Measurements from ENCODE around the gene PRPF40A. TPM values are rescaled to one million over a fixed set of nuclear protein-coding genes. Genes with fewer than 3 reads are reported as not detected.
"Not testable (repeated sequence)": the region's sequence is repeated elsewhere in the genome, so short reads cannot be mapped to it uniquely, and the experiment has no call there.

Gene PRPF40A
- polyA plus RNA-seq (2013, experiment 1 of 2): 171 TPM
- 184 TPM for polyA plus RNA-seq (2013, experiment 2 of 2)

GRCh38 chr2:152717228-152718075, at the start of gene PRPF40A:
Gene PRPF40A (minus strand): TSS chr2:152717461. CDS start chr2:152717439, 22 bp downstream.
- H3K36me3 ChIP-seq (ENCODE audit: insufficient read depth, low read length): peaks cover 50% of the 10 kb centered on the region
- WGBS: under 1% methylated on average over 64 of the region's 71 CpGs
- peaks cover 25% of the 10 kb centered on the region for H3K4me1 ChIP-seq (ENCODE audit: insufficient read depth, low read length)
- no peaks in the 10 kb centered on the region for H3K9me3 ChIP-seq (ENCODE audit: insufficient read depth, low read depth, low read length)
- H3K27ac ChIP-seq (ENCODE audit: low read depth, low read length): peak within 1 kb of the TSS; percentile 99
- H3K4me3 ChIP-seq (ENCODE audit: low read length): peak within 1 kb of the TSS; percentile 92
- H3K9ac ChIP-seq (ENCODE audit: low read depth, low read length): peak within 1 kb of the TSS; percentile 100
- H3K27me3 ChIP-seq (ENCODE audit: insufficient read depth, low read length): no peaks in the 10 kb centered on the region

- H3K27ac ChIP-seq (ENCODE audit: low read depth, low read length): no peak overlapping the region
- H3K27me3 ChIP-seq (ENCODE audit: insufficient read depth, low read length): no peaks in the 10 kb centered on the region
- H3K4me1 ChIP-seq (ENCODE audit: insufficient read depth, low read length): no peaks in the 10 kb centered on the region
- no CpG with 5 or more reads among the region's 1 CpG for WGBS
- H3K4me3 ChIP-seq (ENCODE audit: low read length): no peak overlapping the region
- no peak overlapping the region for H3K9ac ChIP-seq (ENCODE audit: low read depth, low read length)
- H3K36me3 ChIP-seq (ENCODE audit: insufficient read depth, low read length): no peaks in the 10 kb centered on the region; the same call in 1 of the 2 replicates
- H3K9me3 ChIP-seq (ENCODE audit: insufficient read depth, low read depth, low read length): no peaks in the 10 kb centered on the region
Observed at GRCh38 chr2:152766928-152767327, 49.7 kb upstream of the PRPF40A start.

- no peak overlapping the region for H3K27ac ChIP-seq (ENCODE audit: low read depth, low read length)
- H3K4me3 ChIP-seq (ENCODE audit: low read length): no peak overlapping the region
- peaks cover 24% of the 10 kb centered on the region for H3K36me3 ChIP-seq (ENCODE audit: insufficient read depth, low read length)
- no CpG with 5 or more reads among the region's 1 CpG for WGBS
- H3K9ac ChIP-seq (ENCODE audit: low read depth, low read length): no peak overlapping the region
- H3K27me3 ChIP-seq (ENCODE audit: insufficient read depth, low read length): no peaks in the 10 kb centered on the region
- no peaks in the 10 kb centered on the region; the same call in 1 of the 2 replicates for H3K4me1 ChIP-seq (ENCODE audit: insufficient read depth, low read length)
- no peaks in the 10 kb centered on the region for H3K9me3 ChIP-seq (ENCODE audit: insufficient read depth, low read depth, low read length)
Observed at GRCh38 chr2:152763651-152764050, 46.4 kb upstream of the PRPF40A start.

- H3K27me3 ChIP-seq (ENCODE audit: insufficient read depth, low read length); H3K4me3 ChIP-seq (ENCODE audit: low read length); H3K4me1 ChIP-seq (ENCODE audit: insufficient read depth, low read length); H3K9me3 ChIP-seq (ENCODE audit: insufficient read depth, low read depth, low read length); H3K9ac ChIP-seq (ENCODE audit: low read depth, low read length); H3K27ac ChIP-seq (ENCODE audit: low read depth, low read length): not testable (repeated sequence)
- WGBS: 95% methylated on average over 4 of the region's 4 CpGs
- peaks cover 28% of the 10 kb centered on the region for H3K36me3 ChIP-seq (ENCODE audit: insufficient read depth, low read length)
Observed at GRCh38 chr2:152763208-152763607, 45.9 kb upstream of the PRPF40A start.

GRCh38 chr2:152762202-152762601, 44.9 kb upstream of the PRPF40A start:
- H3K36me3 ChIP-seq (ENCODE audit: insufficient read depth, low read length): peaks cover 38% of the 10 kb centered on the region
- H3K27ac ChIP-seq (ENCODE audit: low read depth, low read length): 0 out of 2 replicates have a peak overlapping the region, but pooled peaks have one; percentile 20
- no peak overlapping the region for H3K9ac ChIP-seq (ENCODE audit: low read depth, low read length)

GRCh38 chr2:152761214-152761613, 44.0 kb upstream of the PRPF40A start:
- Histone ChIP-seq H3K27me3 (ENCODE audit: insufficient read depth, low read length) (no peaks in the 10 kb centered on the region), H3K9ac (ENCODE audit: low read depth, low read length) (no peak overlapping the region), H3K4me3 (ENCODE audit: low read length) (no peak overlapping the region), H3K4me1 (ENCODE audit: insufficient read depth, low read length) (no peaks in the 10 kb centered on the region; the same call in 1 of the 2 replicates), H3K36me3 (ENCODE audit: insufficient read depth, low read length) (peaks cover 48% of the 10 kb centered on the region), H3K9me3 (ENCODE audit: insufficient read depth, low read depth, low read length) (no peaks in the 10 kb centered on the region), H3K27ac (ENCODE audit: low read depth, low read length) (peak overlapping the region; percentile 13; the same call in 1 of the 2 replicates)
- 96% methylated on average over 4 of the region's 4 CpGs for WGBS

More at GRCh38 chr2:152762202-152762601, 44.9 kb upstream of the PRPF40A start:
- WGBS: 86% methylated on average over 5 of the region's 5 CpGs
- Histone ChIP-seq H3K27me3 (ENCODE audit: insufficient read depth, low read length) (no peaks in the 10 kb centered on the region), H3K4me3 (ENCODE audit: low read length) (no peak overlapping the region), H3K4me1 (ENCODE audit: insufficient read depth, low read length) (no peaks in the 10 kb centered on the region; the same call in 1 of the 2 replicates), H3K9me3 (ENCODE audit: insufficient read depth, low read depth, low read length) (no peaks in the 10 kb centered on the region)

GRCh38 chr2:152759290-152760072, 42.2 kb upstream of the PRPF40A start:
- no peaks in the 10 kb centered on the region for H3K9me3 ChIP-seq (ENCODE audit: insufficient read depth, low read depth, low read length)
- no peak overlapping the region for H3K27ac ChIP-seq (ENCODE audit: low read depth, low read length)
- H3K4me3 ChIP-seq (ENCODE audit: low read length): no peak overlapping the region
- no peaks in the 10 kb centered on the region for H3K27me3 ChIP-seq (ENCODE audit: insufficient read depth, low read length)
- no peak overlapping the region for H3K9ac ChIP-seq (ENCODE audit: low read depth, low read length)
- peaks cover 53% of the 10 kb centered on the region for H3K36me3 ChIP-seq (ENCODE audit: insufficient read depth, low read length)
- WGBS: 97% methylated on average over 5 of the region's 6 CpGs
- no peaks in the 10 kb centered on the region; the same call in 1 of the 2 replicates for H3K4me1 ChIP-seq (ENCODE audit: insufficient read depth, low read length)

GRCh38 chr2:152755029-152755428, 37.8 kb upstream of the PRPF40A start:
- Histone ChIP-seq H3K9me3 (ENCODE audit: insufficient read depth, low read depth, low read length) (no peaks in the 10 kb centered on the region), H3K4me3 (ENCODE audit: low read length) (no peak overlapping the region), H3K36me3 (ENCODE audit: insufficient read depth, low read length) (peaks cover 62% of the 10 kb centered on the region), H3K9ac (ENCODE audit: low read depth, low read length) (no peak overlapping the region), H3K27ac (ENCODE audit: low read depth, low read length) (no peak overlapping the region), H3K4me1 (ENCODE audit: insufficient read depth, low read length) (peaks cover 7% of the 10 kb centered on the region; the same call in 1 of the 2 replicates), H3K27me3 (ENCODE audit: insufficient read depth, low read length) (no peaks in the 10 kb centered on the region)
- WGBS: 76% methylated on average over 13 of the region's 13 CpGs

- H3K4me1 ChIP-seq (ENCODE audit: insufficient read depth, low read length); H3K27ac ChIP-seq (ENCODE audit: low read depth, low read length); H3K4me3 ChIP-seq (ENCODE audit: low read length); H3K9ac ChIP-seq (ENCODE audit: low read depth, low read length); H3K9me3 ChIP-seq (ENCODE audit: insufficient read depth, low read depth, low read length); H3K27me3 ChIP-seq (ENCODE audit: insufficient read depth, low read length): not testable (repeated sequence)
- WGBS: 88% methylated on average over 4 of the region's 4 CpGs
- H3K36me3 ChIP-seq (ENCODE audit: insufficient read depth, low read length): peaks cover 49% of the 10 kb centered on the region
Observed at GRCh38 chr2:152747751-152748150, 30.5 kb upstream of the PRPF40A start.

GRCh38 chr2:152743002-152743401, 25.7 kb upstream of the PRPF40A start:
- H3K9ac ChIP-seq (ENCODE audit: low read depth, low read length): no peak overlapping the region
- no peak overlapping the region for H3K27ac ChIP-seq (ENCODE audit: low read depth, low read length)
- 60% methylated on average over 1 of the region's 3 CpGs for WGBS
- peaks cover 53% of the 10 kb centered on the region for H3K36me3 ChIP-seq (ENCODE audit: insufficient read depth, low read length)
- no peaks in the 10 kb centered on the region for H3K27me3 ChIP-seq (ENCODE audit: insufficient read depth, low read length)
- no peaks in the 10 kb centered on the region for H3K4me1 ChIP-seq (ENCODE audit: insufficient read depth, low read length)
- H3K4me3 ChIP-seq (ENCODE audit: low read length): no peak overlapping the region
- H3K9me3 ChIP-seq (ENCODE audit: insufficient read depth, low read depth, low read length): 0 out of 2 replicates have a peak, but pooled peaks cover 4% of the 10 kb centered on the region
